Lung (tissue), 12 donors: ENCODE measurements around the gene CALHM6. TPM values are rescaled to one million over a fixed set of nuclear protein-coding genes. Genes with fewer than 3 reads are reported as not detected.

Source experiments
- ATAC-seq: fragments of 200-7000 bp; cut with Tn5 transposase; one replicate; pipeline ENCODE4 v1.9.1; 2020; ENCODE audit warnings: moderate number of reproducible peaks; ENCODE audit not compliant: insufficient read depth, low FRiP score
- DNase-seq, 3 donors: peaks; one replicate each; pipeline ENCODE4 v3.0.0-alpha.2; 2013 to 2017
- H3K27ac ChIP-seq, 2 donors: one replicate each; pipeline ENCODE4 v1.5.1; 2013; ENCODE audit warnings: mild to moderate bottlenecking in 2 of 2, moderate library complexity in 2 of 2, control low read depth in 1 of 2, inconsistent platforms in 1 of 2, low read depth in 1 of 2, low read length in 1 of 2
- H3K27me3 ChIP-seq, 3 donors: one replicate each; pipeline ENCODE4 v1.5.1; 2013; ENCODE audit warnings: low read length in 2 of 3; ENCODE audit not compliant: control insufficient read depth in 3 of 3, insufficient read depth in 3 of 3
- H3K36me3 ChIP-seq, 4 donors: one replicate each; pipeline ENCODE4 v1.5.1; 2013; ENCODE audit warnings: low read length in 4 of 4, mild to moderate bottlenecking in 1 of 4, moderate library complexity in 1 of 4; ENCODE audit not compliant: control insufficient read depth in 4 of 4, insufficient read depth in 4 of 4
- H3K4me1 ChIP-seq, 5 donors: one replicate each; pipeline ENCODE4 v1.5.1; 2013; ENCODE audit warnings: low read length in 5 of 5, mild to moderate bottlenecking in 2 of 5, moderate library complexity in 1 of 5; ENCODE audit not compliant: control insufficient read depth in 5 of 5, insufficient read depth in 5 of 5
- H3K4me3 ChIP-seq: one replicate; pipeline ENCODE4 v1.5.1; 2013; ENCODE audit warnings: mild to moderate bottlenecking, control low read depth, moderate library complexity
- H3K9ac ChIP-seq, 2 donors: one replicate each; pipeline ENCODE4 v1.5.1; 2013; ENCODE audit warnings: low read length in 2 of 2, control low read depth in 1 of 2; ENCODE audit not compliant: insufficient read depth in 1 of 2
- H3K9me3 ChIP-seq, 4 donors: one replicate each; pipeline ENCODE4 v1.5.1; 2013; ENCODE audit warnings: low read length in 3 of 4, mild to moderate bottlenecking in 1 of 4, moderate library complexity in 1 of 4; ENCODE audit not compliant: control insufficient read depth in 4 of 4, insufficient read depth in 3 of 4
- CTCF ChIP-seq: IDR thresholded peaks from 2 replicates; pipeline ENCODE4 v1.5.1; 2012; ENCODE audit warnings: mild to moderate bottlenecking; ENCODE audit errors: control extremely low read depth, extremely low read depth
- WGBS, 2 donors: extraction: QIAGEN DNeasy Blood & Tissue Kit; methylation state at CpG; one replicate each; pipeline ENCODE4 v1.1.7; 2013; 5-methylcytosine and 5-hydroxymethylcytosine counted together
- polyA plus RNA-seq, 2 donors: library from polyadenylated mRNA; stranded (reverse); fragments of 200-250 nt; gene quantifications; one replicate each; pipeline ENCODE4 v1.2.1, GENCODE V29; 2013
- total RNA-seq, 2 donors: library from RNA; depleted of rRNA in 1 of 2; stranded (reverse); fragments of >200 nt in 1 of 2; gene quantifications; one replicate each; pipeline ENCODE4 v1.2.1, GENCODE V29; 2014 to 2021
- donor health status: control.
- donor health status: control.
- donor health status: Bipolar disorder and iron deficiency.
- donor health status: healthy.
- donor health status: DM: yes; HTN: yes; CAD: no.

Gene CALHM6
- total and polyA plus RNA-seq, 4 donors, result 2.1 to 20.8 (median 7.6) TPM

- TF ChIP-seq CTCF, result no peak
- Histone ChIP-seq H3K4me1 (peaks cover 0 to 18% (median 0%) of the 10 kb centered on the region in 5 donors), H3K27ac (no peak overlapping the region), H3K9ac (no peak overlapping the region), H3K4me3 (no peak overlapping the region), H3K9me3 (no peaks in the 10 kb centered on the region), H3K36me3 (no peaks in the 10 kb centered on the region), H3K27me3 (no peaks in the 10 kb centered on the region)
- DNase-seq, result peak in 2 of 3 donors; percentile 40 to 51
- 50 to 55% methylated on average over 3 of the region's 3 CpGs for WGBS, 2 donors
- no peak for ATAC-seq
Measured at GRCh38 chr6:116447052-116447451, 14.1 kb upstream of the CALHM6 start.

DNA sequence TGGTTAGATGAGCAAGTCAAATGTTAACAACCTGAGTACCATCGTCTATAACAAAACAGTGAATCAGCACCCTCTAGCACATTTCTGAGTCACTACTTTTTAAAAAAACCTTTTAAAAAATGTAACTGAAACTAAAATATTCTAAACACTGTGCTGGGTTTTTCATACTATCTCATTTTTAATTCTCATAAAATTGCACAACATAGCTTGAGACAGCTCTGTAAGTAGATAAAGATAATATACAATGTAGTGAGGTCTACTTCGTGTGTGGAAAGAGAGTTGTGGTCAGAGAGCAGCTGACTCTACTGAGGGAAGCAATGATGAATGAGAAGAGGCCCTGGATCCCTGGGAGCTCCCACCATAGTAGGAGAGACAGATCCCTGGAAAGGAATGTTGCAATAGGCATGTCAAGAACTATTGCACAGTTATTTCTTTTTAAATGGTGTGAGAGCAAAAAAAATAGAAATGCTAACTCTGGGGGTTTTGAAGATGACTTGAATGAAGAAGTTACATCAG, 13.6 kb upstream of the CALHM6 start:
- no peak overlapping the region for H3K9ac ChIP-seq
- H3K9me3 ChIP-seq, result no peaks in the 10 kb centered on the region
- H3K36me3 ChIP-seq, result no peaks in the 10 kb centered on the region
- TF ChIP-seq CTCF, result no peak
- ATAC-seq (peak; percentile 65), DNase-seq (peak; percentile 28 to 76 (median 57))
- WGBS, 2 donors, result 7 to 12% methylated on average over 2 of the region's 2 CpGs
- peaks cover 0 to 18% (median 0%) of the 10 kb centered on the region in 5 donors for H3K4me1 ChIP-seq
- H3K27me3 ChIP-seq, result no peaks in the 10 kb centered on the region
- no peak overlapping the region for H3K4me3 ChIP-seq
- no peak overlapping the region for H3K27ac ChIP-seq

- H3K9me3 ChIP-seq, result no peaks in the 10 kb centered on the region
- H3K9ac ChIP-seq, result no peak overlapping the region
- no peak for TF ChIP-seq CTCF
- H3K4me3 ChIP-seq, result no peak overlapping the region
- no peaks in the 10 kb centered on the region for H3K36me3 ChIP-seq
- DNase-seq, result no peak
- 72 to 73% methylated on average over 1 of the region's 1 CpG for WGBS, 2 donors
- no peaks in the 10 kb centered on the region for H3K27me3 ChIP-seq
- ATAC-seq, result no peak
- no peak overlapping the region for H3K27ac ChIP-seq
- peaks cover 0 to 13% (median 0%) of the 10 kb centered on the region in 5 donors for H3K4me1 ChIP-seq
Measured at GRCh38 chr6:116449565-116449964, 11.6 kb upstream of the CALHM6 start.

GRCh38 chr6:116450185-116450710, 10.9 kb upstream of the CALHM6 start:
- no peaks in the 10 kb centered on the region for H3K27me3 ChIP-seq
- no peaks in the 10 kb centered on the region for H3K36me3 ChIP-seq
- no peaks in the 10 kb centered on the region for H3K9me3 ChIP-seq
- TF ChIP-seq CTCF, result no peak
- whole genome bisulfite sequencing, 2 donors, result 75 to 87% methylated on average over 1 of the region's 1 CpG
- DNase-seq (no peak), ATAC-seq (no peak)
- H3K9ac ChIP-seq, result no peak overlapping the region
- no peak overlapping the region for H3K4me3 ChIP-seq
- H3K27ac ChIP-seq, result no peak overlapping the region
- H3K4me1 ChIP-seq, result peaks cover 0 to 12% (median 0%) of the 10 kb centered on the region in 5 donors
